ENCODE results near the gene KIAA1755.

The KIAA1755 gene, protein sequence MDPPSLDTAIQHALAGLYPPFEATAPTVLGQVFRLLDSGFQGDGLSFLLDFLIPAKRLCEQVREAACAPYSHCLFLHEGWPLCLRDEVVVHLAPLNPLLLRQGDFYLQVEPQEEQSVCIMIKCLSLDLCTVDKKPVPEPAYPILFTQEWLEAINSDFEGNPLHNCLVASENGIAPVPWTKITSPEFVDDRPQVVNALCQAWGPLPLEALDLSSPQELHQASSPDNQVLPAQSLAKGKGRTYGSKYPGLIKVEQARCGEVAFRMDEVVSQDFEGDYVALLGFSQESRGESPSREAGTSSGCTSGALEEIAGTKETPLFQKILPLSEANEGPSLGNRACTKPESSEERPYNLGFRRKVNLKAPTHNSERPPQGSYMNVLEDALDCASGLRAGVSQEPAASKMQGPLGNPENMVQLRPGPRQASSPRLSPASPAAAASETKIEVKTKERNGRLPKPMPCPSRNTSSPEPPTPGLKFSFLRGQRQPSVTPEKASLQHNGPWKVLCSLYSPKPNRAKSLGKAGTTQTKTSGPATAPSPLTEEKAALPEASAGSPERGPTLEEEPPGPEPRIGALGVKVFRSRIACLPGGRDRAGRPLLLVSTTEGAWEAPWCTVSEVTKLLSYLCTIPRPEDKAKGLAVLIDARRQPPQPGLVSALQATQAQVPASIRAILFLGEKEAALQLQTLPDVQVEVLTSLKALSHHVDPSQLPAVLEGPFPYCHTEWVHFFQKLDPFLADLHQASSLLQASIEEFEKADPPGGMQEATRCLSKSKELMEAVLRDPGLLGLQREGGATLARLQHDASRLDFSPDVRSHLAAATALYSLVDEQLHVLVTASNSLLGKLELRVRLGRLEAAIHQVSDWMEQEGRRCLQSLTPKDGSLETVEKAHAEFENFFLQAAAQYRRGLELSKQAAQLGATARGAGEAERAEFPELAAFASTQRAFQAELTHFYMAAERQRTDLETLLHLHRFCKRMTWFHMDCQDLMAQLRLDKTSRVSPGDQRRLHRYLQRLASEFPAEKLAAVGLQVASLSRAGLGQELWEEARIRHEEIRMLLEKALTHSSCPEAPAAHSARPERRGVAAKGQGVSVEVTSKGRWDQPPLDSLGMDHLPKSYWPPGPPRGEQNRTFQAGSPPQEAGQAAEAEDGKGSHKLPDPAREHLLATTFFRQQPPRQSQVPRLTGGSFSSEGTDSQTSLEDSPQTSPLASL

DNA sequence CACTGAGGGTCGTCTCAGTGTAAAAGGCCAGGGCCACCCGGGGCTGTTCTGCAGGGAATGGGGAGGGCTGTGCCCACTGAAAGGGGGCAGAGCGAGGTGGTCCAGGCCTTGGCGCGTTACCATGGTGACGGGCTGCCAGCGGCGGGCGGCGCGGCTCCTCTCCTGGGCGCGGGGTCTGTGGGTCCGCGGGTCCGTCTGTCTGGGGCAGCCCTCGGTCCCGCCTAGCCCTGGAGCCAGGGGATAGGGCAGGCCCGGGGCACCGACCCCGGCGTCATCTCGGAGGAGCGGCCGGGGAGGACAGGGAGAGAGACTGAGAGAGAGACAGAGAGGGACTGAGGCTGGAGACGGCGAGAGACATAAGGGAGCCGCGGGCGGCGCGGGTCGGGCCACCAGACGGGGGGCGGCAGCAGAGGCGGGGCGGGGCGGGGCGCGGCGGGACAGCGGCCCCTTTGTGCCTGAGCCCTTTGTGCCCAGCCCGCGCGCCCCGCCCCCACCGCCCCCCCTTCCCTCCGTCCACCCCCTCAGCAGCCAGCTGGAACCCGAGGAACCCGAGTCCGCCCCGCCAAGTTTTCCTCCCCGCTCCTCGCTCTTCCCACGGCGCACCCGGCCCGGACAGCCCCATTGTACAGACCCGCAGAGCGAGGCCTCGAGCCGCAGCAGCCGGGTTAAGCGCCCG, at the start of gene KIAA1755:
Gene KIAA1755 (minus strand): TSS at position 358 of the 676 bp plus-strand sequence. CDS start 235 bp downstream, at position 123.
- DNase-seq: no peak

DNA sequence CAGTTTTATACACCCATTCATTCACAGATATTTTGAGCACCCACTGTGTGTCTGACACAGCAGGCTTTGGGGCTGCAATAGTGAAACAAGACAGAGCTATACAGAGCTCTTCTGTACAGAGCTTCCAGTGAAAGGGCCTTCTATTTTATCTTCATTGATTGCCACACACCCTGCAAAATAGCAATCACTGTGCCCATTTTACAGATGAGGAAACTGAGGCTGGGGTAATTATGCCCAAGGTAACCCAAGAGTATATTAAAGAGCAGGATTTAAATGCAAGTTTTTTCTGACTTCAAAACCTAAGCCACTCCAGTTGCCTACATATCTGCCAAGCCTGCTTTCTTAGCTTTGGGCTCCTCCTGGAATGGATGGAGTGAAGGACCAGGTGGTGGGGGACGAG, 47.9 kb upstream of the KIAA1755 start:
- no peak for DNase-seq

DNA sequence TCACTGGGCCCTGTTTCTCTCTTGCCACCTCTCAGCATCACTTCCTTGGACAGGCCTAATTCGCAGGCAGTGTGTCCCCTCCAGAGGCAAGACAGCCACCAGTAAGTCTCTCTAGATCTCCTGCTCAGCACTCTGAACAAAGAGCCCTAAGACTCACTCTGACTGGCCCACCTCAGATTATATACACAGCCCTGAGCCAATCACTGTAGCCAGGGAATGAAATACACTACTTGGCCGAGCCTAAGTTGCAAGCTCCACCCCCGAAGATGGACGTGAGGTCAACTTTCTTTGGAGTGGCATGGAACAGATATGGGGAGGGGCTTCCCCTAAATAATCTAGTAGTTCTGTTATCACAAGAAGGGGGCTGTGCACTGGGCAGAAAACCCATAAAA, 47.5 kb upstream of the KIAA1755 start:
- DNase-seq: no peak

DNA sequence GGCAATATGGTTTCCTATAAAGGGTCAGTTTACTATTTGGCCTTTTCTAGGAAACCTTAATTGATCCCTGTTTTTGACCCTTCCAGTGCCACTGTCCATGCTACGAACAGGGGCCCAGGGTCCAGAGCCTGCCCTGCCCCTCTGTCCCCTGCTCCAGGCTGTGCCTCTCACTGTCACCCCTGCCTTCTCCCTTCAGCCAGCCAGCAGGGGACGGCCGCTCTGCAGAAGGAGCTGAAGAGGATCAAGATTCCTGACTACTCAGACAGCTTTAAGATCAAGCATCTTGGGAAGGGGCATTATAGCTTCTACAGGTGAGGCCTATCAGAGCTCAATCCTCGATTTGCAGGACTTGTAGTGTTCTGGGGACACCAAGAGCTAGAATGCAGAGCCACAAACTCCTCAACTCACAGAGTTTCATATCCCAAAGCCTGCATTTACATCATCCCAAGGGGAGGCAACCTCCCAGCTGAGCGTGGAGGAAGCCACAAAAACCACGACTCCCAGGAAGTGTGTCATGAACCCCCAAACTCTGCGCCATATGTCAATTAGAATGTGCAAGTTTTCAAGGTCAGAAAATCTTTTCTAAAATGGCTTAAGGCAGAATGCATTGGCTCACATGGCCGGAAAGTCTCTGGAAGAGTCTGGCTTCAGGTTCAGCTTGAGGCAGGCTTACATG, 47.0 kb upstream of the KIAA1755 start:
- DNase-seq: no peak

DNA sequence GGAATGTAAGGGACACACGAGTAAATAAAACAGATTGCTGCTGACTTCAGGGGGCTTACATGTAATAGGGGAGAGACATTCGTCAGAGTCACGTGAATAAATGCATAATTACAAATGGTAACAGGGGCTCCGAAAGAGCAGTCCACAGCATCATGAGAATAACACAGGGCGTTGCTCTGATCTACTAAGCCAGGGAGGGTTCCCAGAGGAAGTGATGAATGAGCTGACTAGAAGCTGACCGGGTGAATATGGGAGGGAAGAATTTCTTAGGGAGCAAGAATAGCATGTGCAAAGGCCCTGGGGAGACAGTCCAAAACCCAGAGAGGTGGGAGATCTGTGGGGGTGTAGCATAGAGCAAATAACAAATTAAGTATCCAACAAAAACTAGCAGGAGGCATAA, 45.8 kb upstream of the KIAA1755 start:
- no peak for DNase-seq

DNA sequence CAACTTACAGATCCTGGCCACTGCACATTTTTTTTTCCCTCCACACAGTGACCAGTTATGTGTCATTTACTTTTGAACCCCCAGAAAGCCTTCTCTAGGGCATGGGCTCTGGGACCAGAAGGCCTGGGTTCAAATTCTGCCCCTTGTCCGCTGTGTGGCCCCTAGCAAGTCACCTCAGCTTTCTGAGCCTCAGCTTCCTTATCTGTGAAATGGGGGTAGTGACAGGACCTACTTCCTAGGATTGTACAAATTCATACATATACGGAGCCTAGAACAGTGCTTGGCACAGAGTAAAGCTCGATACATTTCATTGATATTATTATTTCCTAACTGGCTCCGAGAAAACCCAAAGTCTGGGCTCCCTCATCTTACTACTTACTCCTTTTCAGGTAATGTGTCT, 45.0 kb upstream of the KIAA1755 start:
- DNase-seq: no peak

DNA sequence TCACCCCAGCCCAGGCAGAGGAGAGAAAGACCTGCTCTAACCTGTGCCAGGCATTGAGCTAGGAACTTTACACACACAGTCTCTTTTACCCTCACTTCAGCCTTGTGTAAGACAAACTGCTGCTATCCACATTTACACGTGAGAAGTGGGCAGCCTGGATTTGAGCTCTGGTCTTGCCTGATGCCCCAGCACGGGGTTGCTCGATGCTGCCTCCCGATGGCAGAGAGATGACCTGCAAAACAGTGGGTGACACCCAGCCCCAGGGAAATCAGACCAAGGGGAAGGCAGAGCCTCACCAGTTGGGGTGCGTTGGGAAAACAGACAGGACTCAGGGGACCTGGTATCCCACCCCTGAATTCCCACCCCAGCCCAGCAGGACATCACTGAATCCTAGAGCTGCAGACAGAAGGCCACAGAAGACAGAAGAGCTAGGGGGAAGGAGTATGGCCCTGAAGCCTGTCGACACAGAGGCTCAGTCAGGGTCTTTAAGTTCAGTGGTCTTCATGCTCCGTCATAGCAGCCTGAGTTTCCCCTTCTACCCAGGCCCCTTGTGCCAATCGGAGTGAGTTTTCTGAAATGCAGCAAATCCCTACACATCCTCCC, 44.4 kb upstream of the KIAA1755 start:
- DNase-seq: no peak

DNA sequence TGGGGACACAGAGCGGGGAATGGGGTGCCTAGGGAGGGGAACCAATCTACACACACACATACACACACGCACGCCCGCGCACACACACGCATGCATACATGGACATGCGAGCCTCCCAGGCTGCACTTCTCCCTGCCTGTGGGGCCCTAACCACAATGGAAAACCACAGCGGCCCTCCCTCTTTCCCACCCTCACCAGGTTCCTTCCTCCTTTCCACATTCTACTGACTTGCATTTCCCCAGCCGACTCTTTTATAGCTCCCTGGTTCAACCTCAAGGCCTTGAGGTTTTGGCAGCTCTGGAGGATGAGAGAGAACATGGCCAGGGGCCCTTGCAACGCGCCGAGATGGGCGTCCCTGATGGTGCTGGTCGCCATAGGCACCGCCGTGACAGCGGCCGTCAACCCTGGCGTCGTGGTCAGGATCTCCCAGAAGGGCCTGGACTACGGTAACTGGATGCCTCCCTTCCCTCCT, 43.4 kb upstream of the KIAA1755 start, which contains the start of gene BPI:
Gene BPI (plus strand): TSS at position 249 of the 472 bp plus-strand sequence. CDS start 68 bp downstream, at position 317.
- DNase-seq: no peak

DNA sequence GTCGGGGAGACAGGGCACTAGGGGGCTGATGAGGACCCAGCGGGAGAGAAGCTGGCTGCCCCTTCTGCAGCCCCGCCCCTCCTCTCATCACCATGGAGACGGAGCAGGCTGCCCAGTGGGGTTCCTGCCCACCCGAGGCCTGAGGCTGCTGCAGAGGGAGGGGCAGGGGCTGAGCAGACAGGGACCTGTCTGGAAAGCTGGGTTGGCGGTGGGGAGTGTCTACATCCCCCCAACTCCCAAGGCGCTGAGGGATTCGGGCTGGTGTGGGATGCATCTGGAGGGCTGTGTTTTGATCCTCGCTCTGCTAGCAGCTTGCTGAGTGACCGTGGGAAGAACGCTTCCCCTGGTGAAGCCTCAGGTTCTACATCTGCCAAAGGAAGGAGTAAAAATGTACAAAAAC, 42.3 kb upstream of the KIAA1755 start:
- DNase-seq: no peak

DNA sequence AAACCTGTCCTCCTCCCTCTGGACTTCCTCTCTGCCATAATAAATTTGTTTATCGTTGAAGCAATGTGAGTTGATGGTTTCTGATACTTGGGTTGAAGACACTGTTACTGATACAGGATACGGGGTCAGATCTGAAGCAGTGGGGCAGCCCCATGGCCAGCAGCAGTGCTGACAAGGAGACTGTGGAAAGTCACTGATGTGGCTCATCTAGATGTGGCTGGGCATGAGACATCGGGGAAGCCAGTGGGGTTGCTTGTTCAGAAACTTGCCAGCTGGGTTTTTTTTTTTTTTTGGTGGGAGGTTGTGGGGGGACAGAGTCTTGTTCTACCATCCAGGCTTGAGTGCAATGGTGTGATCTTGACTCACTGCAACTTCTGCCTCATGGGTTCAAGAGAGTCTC, 40.8 kb upstream of the KIAA1755 start:
- no peak for DNase-seq

DNA sequence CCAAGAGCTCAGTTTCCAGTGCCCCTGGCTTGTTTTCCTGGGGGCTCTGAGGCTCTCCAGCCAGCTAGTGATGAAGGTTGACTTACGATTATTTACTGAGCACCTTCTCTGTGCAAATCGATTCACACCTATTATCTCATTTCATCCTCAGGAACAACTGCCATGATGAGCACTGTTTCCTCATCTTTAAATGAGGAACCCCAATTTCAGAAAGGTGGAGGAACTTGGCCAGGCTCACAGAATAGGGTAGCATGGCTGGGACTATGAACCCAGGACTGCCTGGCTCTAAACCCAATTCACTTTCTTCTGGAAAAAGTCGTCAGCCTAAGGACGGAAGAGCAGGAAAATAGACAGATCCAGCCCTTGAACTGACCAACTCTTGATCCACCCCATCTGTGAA, 39.9 kb upstream of the KIAA1755 start:
- DNase-seq: no peak

DNA sequence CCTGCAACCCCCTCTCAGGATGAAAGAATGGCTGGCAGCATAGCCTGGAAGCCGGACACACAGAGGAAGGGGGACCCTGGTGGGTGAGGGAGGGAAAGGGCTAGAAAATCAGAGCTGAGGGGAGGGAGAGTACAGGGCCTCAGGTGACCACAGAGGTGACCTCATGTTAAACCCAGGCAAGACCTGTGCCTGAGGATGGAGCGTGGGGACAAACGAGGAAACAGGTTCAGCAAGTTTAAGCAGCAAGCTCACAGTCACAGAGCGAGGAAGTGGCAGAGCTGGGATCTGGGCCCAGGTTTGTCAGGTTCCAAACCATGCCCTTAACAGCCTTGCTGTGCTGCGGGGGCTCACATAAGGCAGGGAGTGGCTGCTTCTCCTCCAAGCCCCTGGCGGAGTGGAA, 39.4 kb upstream of the KIAA1755 start:
- peak; percentile 0 for DNase-seq

DNA sequence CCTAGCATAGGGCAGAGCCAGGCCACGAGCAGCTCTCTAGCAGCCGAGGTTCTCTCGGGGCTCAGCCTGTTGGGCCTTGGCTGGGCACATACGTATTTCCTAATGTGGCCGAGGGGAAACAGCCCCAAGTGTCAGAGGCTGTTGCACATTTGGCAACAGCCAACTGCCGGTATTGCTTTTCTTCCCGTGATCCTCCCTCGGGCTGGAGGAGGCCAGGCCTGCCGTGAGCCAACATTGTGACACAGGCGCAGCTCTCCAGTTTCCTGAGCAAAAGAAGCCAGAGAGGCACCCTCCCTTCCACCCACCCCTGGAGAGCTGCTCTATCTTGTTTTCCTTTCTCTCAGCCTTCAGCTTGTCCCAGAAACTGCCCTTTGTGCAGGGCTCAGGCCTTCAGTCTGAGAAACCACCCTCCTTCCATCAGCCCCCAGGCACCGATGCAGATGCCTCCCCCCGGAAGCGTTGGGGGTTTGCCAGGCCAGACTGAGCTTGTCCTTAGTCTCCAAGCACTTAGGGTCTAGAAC, 38.3 kb upstream of the KIAA1755 start:
- no peak for DNase-seq

DNA sequence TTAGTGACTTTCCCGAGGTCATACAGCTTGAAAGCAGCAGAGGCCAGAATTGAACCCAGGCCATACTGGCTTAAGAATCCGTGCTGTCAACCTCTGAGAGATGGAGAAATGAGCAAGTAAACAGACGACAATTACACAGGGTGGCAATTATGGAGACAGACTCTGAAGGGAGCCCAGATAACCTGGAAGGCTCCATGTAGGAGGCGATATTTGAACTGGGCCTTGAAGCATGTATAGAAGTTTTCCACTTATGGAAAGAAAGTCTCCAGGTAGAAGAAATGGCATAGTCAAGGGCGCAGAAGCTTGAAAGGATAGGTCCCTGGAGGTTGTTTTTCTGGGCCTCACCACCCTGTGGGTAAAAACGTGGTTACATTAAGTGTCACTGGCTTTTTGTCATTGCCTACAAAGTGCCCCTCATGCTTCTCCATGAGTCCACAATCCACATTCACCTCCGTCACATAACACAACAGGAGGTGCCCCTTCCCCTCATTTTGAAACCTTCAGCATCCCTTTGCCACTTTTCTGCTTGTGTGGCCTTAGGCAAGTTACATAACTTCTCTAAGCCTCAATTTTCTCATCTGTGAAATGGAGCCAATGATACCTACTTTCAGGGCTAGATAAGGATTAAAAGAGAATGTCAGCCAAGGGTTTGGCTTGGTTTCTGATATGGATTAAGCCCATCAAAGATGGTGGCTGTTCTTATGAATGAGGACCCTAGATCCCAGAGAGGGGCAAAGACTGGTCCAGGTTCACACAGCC, 37.6 kb upstream of the KIAA1755 start:
- DNase-seq: no peak

DNA sequence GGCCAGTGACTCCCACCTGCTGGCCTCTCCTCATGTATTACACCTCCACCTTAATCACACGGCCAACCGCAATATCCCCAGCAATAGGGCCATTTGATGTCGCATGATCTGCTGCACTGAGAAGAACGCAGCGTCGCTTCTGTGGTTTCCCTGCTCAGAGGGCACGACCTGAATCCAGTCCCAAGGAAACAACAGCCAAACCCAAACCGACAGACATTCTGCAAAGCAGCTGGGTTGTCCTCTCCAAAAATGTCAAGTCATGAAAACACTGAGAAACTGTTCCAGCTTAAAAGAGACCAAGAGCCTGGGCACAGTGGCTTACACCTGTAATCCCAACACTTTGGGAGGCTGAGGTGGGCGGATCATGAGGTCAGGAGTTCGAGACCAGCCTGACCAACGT, 35.9 kb upstream of the KIAA1755 start:
- no peak for DNase-seq

DNA sequence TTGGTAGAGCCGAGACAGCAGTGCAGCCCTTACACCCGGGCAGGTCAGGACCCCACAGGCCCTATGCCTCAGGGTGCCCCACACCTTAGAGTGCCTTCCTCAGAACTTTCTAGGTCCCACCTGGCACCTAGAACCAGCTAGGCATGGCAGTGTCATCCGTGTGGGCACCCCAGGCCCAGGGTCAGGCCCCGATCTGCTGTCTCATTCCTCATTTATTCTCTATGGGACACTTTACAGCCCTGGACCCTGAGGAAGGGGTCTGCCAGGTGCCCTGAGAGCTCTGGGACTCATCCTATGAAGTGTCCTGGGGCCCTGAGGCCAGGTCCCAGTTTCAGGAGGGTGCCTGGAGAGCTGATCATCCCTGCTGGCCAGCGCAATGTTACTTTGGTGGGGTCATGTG, 35.3 kb upstream of the KIAA1755 start:
- DNase-seq: no peak

DNA sequence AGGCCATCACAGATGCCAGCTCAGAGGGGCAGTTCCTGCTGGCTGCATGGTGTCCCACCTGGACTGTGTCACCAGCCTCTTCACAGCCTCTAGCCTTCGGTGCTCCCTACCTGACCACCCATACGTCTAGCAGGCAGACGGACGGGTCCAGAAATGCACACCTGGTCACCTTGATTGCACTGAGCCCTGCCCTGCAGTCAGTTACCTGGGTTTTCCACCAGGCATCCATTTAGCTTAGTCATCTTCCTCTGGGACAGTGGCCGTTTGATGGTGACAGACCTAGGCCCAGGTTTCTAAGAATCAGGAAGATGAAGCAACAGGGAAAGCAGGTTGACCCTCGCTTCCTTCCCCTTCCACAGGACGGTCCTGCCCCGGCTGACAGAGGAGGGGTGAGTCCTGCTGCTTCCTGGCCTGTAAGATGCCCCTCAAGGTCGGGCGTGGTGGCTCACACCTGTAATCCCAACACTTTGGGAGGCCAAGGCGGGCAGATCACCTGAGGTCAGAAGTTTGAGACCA, 33.6 kb upstream of the KIAA1755 start:
- no peak for DNase-seq

DNA sequence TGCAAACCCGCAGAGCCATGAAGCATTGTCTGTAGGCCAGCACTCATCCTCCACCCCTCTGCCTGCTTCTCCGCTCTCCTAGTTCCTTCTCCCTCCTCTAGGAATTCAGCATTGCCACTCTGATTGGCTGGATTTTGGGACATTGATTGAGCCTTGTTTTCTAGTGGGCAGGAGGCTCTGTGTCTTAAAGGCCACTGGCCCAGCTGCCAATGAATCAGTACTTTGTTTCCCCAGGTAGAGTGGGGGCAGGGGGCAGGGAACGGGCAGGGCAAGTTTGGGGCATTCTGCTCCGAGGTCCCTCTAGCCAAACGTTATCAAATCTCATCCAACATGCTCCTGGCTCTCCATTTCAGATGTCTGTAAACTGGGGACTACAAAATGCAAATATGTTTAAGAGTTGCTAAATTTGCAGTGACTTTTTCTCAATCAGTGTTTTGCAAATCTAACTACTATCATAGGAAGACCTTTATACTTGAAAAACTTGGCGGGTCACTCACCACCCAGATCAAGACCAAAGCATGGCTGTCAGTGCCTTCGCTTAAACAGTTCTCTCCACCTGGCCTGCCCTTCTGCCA, 33.0 kb upstream of the KIAA1755 start:
- no peak for DNase-seq

DNA sequence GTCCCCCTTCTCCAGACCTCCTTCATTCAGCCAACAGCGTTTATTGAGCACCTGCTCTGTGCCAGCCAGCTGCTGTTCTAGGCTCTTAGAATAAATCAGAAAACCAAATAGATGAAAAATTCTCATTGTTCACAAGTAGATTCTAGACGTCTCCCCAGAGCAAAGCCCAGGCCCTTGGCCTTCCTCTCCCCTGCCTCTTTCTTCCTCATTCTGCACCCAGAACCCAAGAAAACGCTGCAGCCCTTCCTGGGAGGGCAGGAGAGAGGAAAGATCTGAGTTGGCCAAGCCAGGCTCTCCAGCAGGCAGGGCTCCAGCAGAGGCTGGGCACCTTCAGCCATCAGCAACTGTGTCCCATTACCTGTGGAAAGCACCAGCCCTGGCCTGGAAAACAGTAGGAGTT, 31.4 kb upstream of the KIAA1755 start:
- no peak for DNase-seq

Measured in NCI-H2029 treated with DMSO at 0.1 percent for 48 hours (cell line).